Astrocyte of the spinal cord (primary cell): ENCODE results near the gene STARD6.
"Not testable (repeated sequence)": the region's sequence is repeated elsewhere in the genome, so short reads cannot be mapped to it uniquely, and the experiment has no call there.

Experiments used
- DNase-seq: peaks from one replicate; pipeline ENCODE4 v3.0.0; 2011; ENCODE audit warnings: low read depth, low spot score
- H3K4me3 ChIP-seq: 2 replicates; pipeline ENCODE4 v1.5.1; 2011; ENCODE audit warnings: low read depth, mild to moderate bottlenecking, low read length, moderate library complexity
- CTCF ChIP-seq: IDR thresholded peaks from 2 replicates; pipeline ENCODE4 v1.5.1; 2012; ENCODE audit warnings: low read depth, mild to moderate bottlenecking, low read length, inconsistent platforms
- in situ Hi-C: cut with HindIII; loops from 2 replicates; pipeline ENCODE4 v1.10.0; 2017; ENCODE audit warnings: low sequenced_read_pairs

The STARD6 gene

GRCh38 chr18:54389143-54389505 is 31.5 kb upstream of the STARD6 start:
- no peak for DNase-seq
- no peak overlapping the region for H3K4me3 ChIP-seq
- TF ChIP-seq CTCF: no peak
- in situ Hi-C loops: no loop called here

GRCh38 chr18:54388203-54389142 is 30.8 kb upstream of the STARD6 start:
- peak; percentile 90 for DNase-seq
- TF ChIP-seq CTCF: no peak
- H3K4me3 ChIP-seq: no peak overlapping the region
- in situ Hi-C loops: no loop called here

- DNase-seq: no peak
- TF ChIP-seq CTCF: no peak
- in situ Hi-C loops: no loop called here
- no peak overlapping the region for H3K4me3 ChIP-seq
Observed at GRCh38 chr18:54387631-54388030, 30.0 kb upstream of the STARD6 start.

GRCh38 chr18:54386800-54387495 is 29.3 kb upstream of the STARD6 start:
- DNase-seq, H3K4me3 ChIP-seq, in situ Hi-C loops: not testable (repeated sequence)

- DNase-seq: no peak
- in situ Hi-C loops: no loop called here
- no peak overlapping the region for H3K4me3 ChIP-seq
- TF ChIP-seq CTCF: no peak
Observed at GRCh38 chr18:54386043-54386442, 28.4 kb upstream of the STARD6 start.

- no peak for TF ChIP-seq CTCF
Observed at GRCh38 chr18:54382733-54383252, 25.1 kb upstream of the STARD6 start.

GRCh38 chr18:54382076-54382475 is 24.4 kb upstream of the STARD6 start:
- in situ Hi-C loops: no loop called here
- no peak for DNase-seq
- H3K4me3 ChIP-seq: no peak overlapping the region
- no peak for TF ChIP-seq CTCF

More at GRCh38 chr18:54382733-54383252, 25.1 kb upstream of the STARD6 start:
- no peak for DNase-seq
- in situ Hi-C loops: no loop called here
- no peak overlapping the region for H3K4me3 ChIP-seq
